ENCODE results near the gene AP4B1.

Gene AP4B1

GRCh38 chr1:113930499-113931161, 26.0 kb upstream of the AP4B1 start:
- no peak for DNase-seq (ENCODE audit: low spot score)

- DNase-seq (ENCODE audit: low spot score): no peak
These were observed 25.3 kb upstream of the AP4B1 start for GRCh38 chr1:113929750-113930498.

GRCh38 chr1:113928941-113929749, 24.5 kb upstream of the AP4B1 start, which contains the start of gene HIPK1:
Gene HIPK1 (plus strand): TSS chr1:113929324.
- peak; percentile 94 for DNase-seq (ENCODE audit: low spot score)

GRCh38 chr1:113928187-113928930, 23.8 kb upstream of the AP4B1 start:
- DNase-seq (ENCODE audit: low spot score): no peak

GRCh38 chr1:113924473-113924872, 19.9 kb upstream of the AP4B1 start:
- no peak for DNase-seq (ENCODE audit: low spot score)

- DNase-seq (ENCODE audit: low spot score): no peak
These were observed 18.4 kb upstream of the AP4B1 start for GRCh38 chr1:113922957-113923356.

- DNase-seq (ENCODE audit: low spot score): no peak
These were observed 13.6 kb upstream of the AP4B1 start for GRCh38 chr1:113918243-113918642.

GRCh38 chr1:113917400-113918082, 12.9 kb upstream of the AP4B1 start:
- DNase-seq (ENCODE audit: low spot score): no peak

- no peak for DNase-seq (ENCODE audit: low spot score)
These were observed 12.4 kb upstream of the AP4B1 start for GRCh38 chr1:113916974-113917373.

- DNase-seq (ENCODE audit: low spot score): no peak
These were observed 9.5 kb upstream of the AP4B1 start for GRCh38 chr1:113913887-113914664.

- no peak for DNase-seq (ENCODE audit: low spot score)
These were observed 8.7 kb upstream of the AP4B1 start for GRCh38 chr1:113913312-113913668.

- DNase-seq (ENCODE audit: low spot score): no peak
These were observed 8.2 kb upstream of the AP4B1 start for GRCh38 chr1:113912594-113913311.

- DNase-seq (ENCODE audit: low spot score): no peak
These were observed 849 bp upstream of the AP4B1 start for GRCh38 chr1:113905435-113905861.

- DNase-seq (ENCODE audit: low spot score): no peak
These were observed 316 bp downstream of the AP4B1 start for GRCh38 chr1:113904293-113904673.

- no peak for DNase-seq (ENCODE audit: low spot score)
These were observed 902 bp downstream of the AP4B1 start for GRCh38 chr1:113903501-113904292.

GRCh38 chr1:113901191-113901590, 3.4 kb downstream of the AP4B1 start:
- no peak for DNase-seq (ENCODE audit: low spot score)

- DNase-seq (ENCODE audit: low spot score): no peak
These were observed 5.5 kb downstream of the AP4B1 start for GRCh38 chr1:113899111-113899510.

- DNase-seq (ENCODE audit: low spot score): no peak
These were observed 6.3 kb downstream of the AP4B1 start for GRCh38 chr1:113898241-113898814.

GRCh38 chr1:113895961-113896360, 8.6 kb downstream of the AP4B1 start:
- no peak for DNase-seq (ENCODE audit: low spot score)
